Adrenal gland (tissue), 12 donors: ENCODE results near the gene ANKZF1. TPM values are rescaled to one million over a fixed set of nuclear protein-coding genes. Genes with fewer than 3 reads are reported as not detected.
A peak's percentile ranks its signal among the peaks of the same experiment; 100 is the strongest.

Source experiments
- DNase-seq, 7 donors: peaks; one replicate each; pipeline ENCODE4 v3.0.0-alpha.2; 2019 to 2020
- H3K27ac ChIP-seq, 5 donors: fragments of 200-600 bp; sonication (generic) in 4 of 5; 1 replicate in 3 of 5; 2 replicates in 2 of 5; pipeline versions ENCODE4 v1.5.1 to v1.8.0; 2016 to 2020; ENCODE audit warnings: mild to moderate bottlenecking in 1 of 5
- H3K27me3 ChIP-seq: fragments of 200-600 bp; 2 replicates; pipeline ENCODE4 v1.8.0; 2021
- H3K36me3 ChIP-seq, 2 donors: fragments of 200-600 bp; replicated peaks in 1 of 2; 1 replicate in 1 of 2; 2 replicates in 1 of 2; pipeline versions ENCODE4 v1.5.1 to v1.8.0; 2018 to 2022
- H3K4me1 ChIP-seq, 2 donors: fragments of 200-600 bp; replicated peaks in 1 of 2; 1 replicate in 1 of 2; 2 replicates in 1 of 2; pipeline versions ENCODE4 v1.5.1 to v1.8.0; 2018 to 2021
- H3K4me3 ChIP-seq, 4 donors: fragments of 200-600 bp; sonication (generic) in 3 of 4; one replicate each; pipeline ENCODE4 v1.5.1; 2016 to 2018
- H3K9me3 ChIP-seq, 3 donors: fragments of 200-600 bp; sonication (generic) in 1 of 3; replicated peaks in 1 of 3; 1 replicate in 2 of 3; 2 replicates in 1 of 3; pipeline versions ENCODE4 v1.5.1 to v1.8.0; 2016 to 2021
- POLR2A ChIP-seq, 2 donors: fragments of 450-650 bp; IDR thresholded peaks; one replicate each; pipeline ENCODE4 v1.6.1; 2017; ENCODE audit warnings: antibody characterized with exemption in 2 of 2, mild to moderate bottlenecking in 2 of 2, moderate library complexity in 1 of 2
- WGBS, 4 donors: extraction: QIAGEN DNeasy Blood & Tissue Kit in 2 of 4; methylation state at CpG; one replicate each; pipeline versions ENCODE4 v1.1.5 to v1.1.7; 2013 to 2017; 5-methylcytosine and 5-hydroxymethylcytosine counted together
- intact Hi-C, 2 donors: fragments of 100-400 bp; cut with DNase I; formaldehyde crosslinking; loops; one replicate each; pipeline versions ENCODE4 v1.14.1 to v1.15.0; 2022 to 2023
- polyA plus RNA-seq, 3 donors: library from polyadenylated mRNA; stranded (reverse); fragments of 200-250 nt in 2 of 3; fragments of 350-450 nt in 1 of 3; fragmentation: Illumina TruSeq in 1 of 3; extraction: RNeasy Lipid Tissue Mini Kit (QIAGEN cat#74804) in 1 of 3; gene quantifications; one replicate each; pipeline ENCODE4 v1.2.3, GENCODE V29; 2013 to 2014
- total RNA-seq, 9 donors: library from RNA; depleted of rRNA in 4 of 9; stranded (reverse); fragments of >200 nt in 4 of 9; fragments of 120-200 nt in 1 of 9; fragmentation: NEBNext Ultra II Directional in 1 of 9; extraction: Animal tissue kit (Norgen Biotek cat#: 25700) in 1 of 9; gene quantifications; one replicate each; pipeline versions ENCODE4 v1.1.0 to v1.2.4, GENCODE V29; 2013 to 2023
- TF ChIP-seq, protein P1 (sequence below), 6 experiments: fragments of 450-650 bp in 4 of 6; fragments of 200-600 bp in 2 of 6; sonication (generic) in 1 of 6; IDR thresholded peaks; 1 replicate in 5 of 6; 2 replicates in 1 of 6; pipeline versions ENCODE4 v1.5.1 to v1.8.0; 2016 to 2021; ENCODE audit warnings: antibody characterized with exemption in 6 of 6, mild to moderate bottlenecking in 2 of 6, moderate library complexity in 1 of 6
- donor health status: healthy with polysubstance abuse.
- donor health status: Bipolar disorder and iron deficiency.
- donor health status: DM: yes; HTN: yes; CAD: no.
- donor health status: DM: no; HTN: no; CAD: no.
- donor health status: DM: no; HTN: no; CAD: no.
- donor health status: DM: yes; HTN: yes; CAD: no.

The ANKZF1 gene
- total and polyA plus RNA-seq, 12 donors: 11.5 to 93.1 (median 37.6) TPM

DNA sequence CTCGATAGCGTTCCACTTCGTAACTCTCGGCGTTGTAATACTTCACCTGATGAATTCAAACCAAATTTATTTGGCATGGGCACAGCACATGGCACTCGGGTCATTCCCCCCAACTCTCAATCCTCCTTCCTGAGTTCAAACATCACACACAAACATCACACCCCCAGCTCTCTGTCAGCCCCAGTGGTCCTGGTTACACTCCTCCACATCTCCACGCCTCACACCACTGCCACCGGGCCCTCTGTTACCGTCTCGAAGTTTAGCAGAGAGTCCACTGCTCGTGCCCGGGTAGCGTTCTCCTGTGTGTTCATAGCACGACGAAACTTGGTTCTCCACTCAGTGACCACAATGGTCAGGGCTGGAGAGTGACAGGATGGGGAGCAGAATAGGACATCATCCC is 15.5 kb upstream of the ANKZF1 start:
- intact Hi-C loops: loop anchor here (5.0 to 10.0 kb wide), 2 partner anchors 42 to 49 kb away; partner anchors contain the start of genes NHEJ1 (in 1 of the 2) and SLC23A3 (in 1 of the 2)
- no peak for DNase-seq
- TF ChIP-seq POLR2A (IDR thresholded peaks at IDR 0.05): no peak
- TF ChIP-seq, protein P1, sequence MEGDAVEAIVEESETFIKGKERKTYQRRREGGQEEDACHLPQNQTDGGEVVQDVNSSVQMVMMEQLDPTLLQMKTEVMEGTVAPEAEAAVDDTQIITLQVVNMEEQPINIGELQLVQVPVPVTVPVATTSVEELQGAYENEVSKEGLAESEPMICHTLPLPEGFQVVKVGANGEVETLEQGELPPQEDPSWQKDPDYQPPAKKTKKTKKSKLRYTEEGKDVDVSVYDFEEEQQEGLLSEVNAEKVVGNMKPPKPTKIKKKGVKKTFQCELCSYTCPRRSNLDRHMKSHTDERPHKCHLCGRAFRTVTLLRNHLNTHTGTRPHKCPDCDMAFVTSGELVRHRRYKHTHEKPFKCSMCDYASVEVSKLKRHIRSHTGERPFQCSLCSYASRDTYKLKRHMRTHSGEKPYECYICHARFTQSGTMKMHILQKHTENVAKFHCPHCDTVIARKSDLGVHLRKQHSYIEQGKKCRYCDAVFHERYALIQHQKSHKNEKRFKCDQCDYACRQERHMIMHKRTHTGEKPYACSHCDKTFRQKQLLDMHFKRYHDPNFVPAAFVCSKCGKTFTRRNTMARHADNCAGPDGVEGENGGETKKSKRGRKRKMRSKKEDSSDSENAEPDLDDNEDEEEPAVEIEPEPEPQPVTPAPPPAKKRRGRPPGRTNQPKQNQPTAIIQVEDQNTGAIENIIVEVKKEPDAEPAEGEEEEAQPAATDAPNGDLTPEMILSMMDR (IDR thresholded peaks at IDR 0.05): no peak
- H3K36me3 ChIP-seq: peaks cover 0 to 52% of the 10 kb centered on the region in 2 donors
- WGBS, 4 donors: 92 to 96% (median 94%) methylated on average over 15 of the region's 15 CpGs
- H3K4me1 ChIP-seq: peaks cover 17 to 24% of the 10 kb centered on the region in 2 donors
- H3K27ac ChIP-seq: no peak overlapping the region
- H3K4me3 ChIP-seq: no peak overlapping the region
- H3K9me3 ChIP-seq: no peaks in the 10 kb centered on the region
- H3K27me3 ChIP-seq: no peaks in the 10 kb centered on the region

DNA sequence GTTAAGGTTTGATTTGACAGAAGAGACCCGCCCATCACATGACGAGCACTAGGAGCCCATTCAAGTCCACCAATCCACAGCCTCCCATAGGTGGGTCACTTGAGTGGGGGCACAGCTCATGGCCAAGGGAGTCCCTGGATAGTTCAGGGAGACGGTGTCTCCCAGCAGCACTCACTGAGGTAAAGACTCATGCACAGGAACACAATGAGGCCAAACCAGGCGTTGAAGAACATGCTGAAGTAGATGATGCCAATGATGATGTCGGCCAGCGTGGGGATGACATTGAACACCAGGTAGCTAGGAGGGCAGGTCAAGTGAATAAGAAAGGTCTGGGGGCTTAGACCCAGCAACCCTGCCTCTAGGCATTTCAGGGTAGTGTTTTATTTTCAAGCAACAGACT is 14.8 kb upstream of the ANKZF1 start:
- TF ChIP-seq POLR2A (IDR thresholded peaks at IDR 0.05): no peak
- TF ChIP-seq, protein P1 (IDR thresholded peaks at IDR 0.05): no peak
- peaks cover 23 to 30% of the 10 kb centered on the region in 2 donors for H3K4me1 ChIP-seq
- peaks cover 0 to 50% of the 10 kb centered on the region in 2 donors for H3K36me3 ChIP-seq
- H3K4me3 ChIP-seq: no peak overlapping the region
- no peaks in the 10 kb centered on the region for H3K9me3 ChIP-seq
- no peak overlapping the region for H3K27ac ChIP-seq
- H3K27me3 ChIP-seq: no peaks in the 10 kb centered on the region
- WGBS, 4 donors: 91 to 96% (median 92%) methylated on average over 6 of the region's 6 CpGs
- no peak for DNase-seq
- intact Hi-C loops: loop anchor here (5.0 to 10.0 kb wide), 2 partner anchors 42 to 50 kb away; partner anchors contain the start of genes NHEJ1 (in 1 of the 2) and SLC23A3 (in 1 of the 2)

DNA sequence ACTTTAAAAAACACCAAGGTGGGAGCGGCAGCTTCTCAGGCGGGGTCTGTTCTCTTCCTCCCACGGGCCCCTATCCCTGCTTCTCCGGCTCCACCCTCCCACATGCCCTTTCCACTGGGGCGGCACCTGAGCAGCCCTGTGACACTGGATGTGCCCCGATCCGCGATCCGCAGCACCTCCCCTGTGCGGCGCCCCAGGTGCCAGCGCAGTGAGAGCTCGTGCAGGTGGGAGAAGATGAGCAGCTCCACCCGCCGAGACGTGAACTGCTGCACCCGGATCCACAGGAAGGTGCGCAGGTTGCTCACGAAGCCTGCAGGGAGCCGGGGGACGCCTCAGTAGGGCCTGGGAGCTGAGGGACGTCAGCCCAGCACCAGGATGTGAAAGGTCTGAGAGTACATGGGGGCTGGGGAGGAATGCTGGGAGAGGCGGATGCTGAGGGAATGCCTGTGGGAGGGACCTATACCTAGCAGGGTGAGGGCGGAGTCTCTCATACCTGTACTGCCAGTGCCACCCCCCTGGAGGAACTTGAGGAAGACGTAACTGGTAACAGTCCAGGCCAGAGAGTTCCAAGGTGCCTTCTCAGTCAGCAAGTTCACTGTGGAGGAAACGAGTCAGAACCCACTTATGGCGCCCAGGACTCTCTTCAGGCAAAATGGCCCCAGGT is 13.6 kb upstream of the ANKZF1 start:
- Histone ChIP-seq H3K27ac (peak overlapping the region in 1 of 5 donors; percentile 8), H3K27me3 (no peaks in the 10 kb centered on the region), H3K9me3 (no peaks in the 10 kb centered on the region), H3K4me1 (peaks cover 23 to 30% of the 10 kb centered on the region in 2 donors), H3K4me3 (no peak overlapping the region), H3K36me3 (peaks cover 0 to 52% of the 10 kb centered on the region in 2 donors)
- intact Hi-C loops: loop anchor here in 1 of 2 donors (10.0 kb wide), 1 partner anchor 51 kb away; the partner anchor contains the start of gene NHEJ1
- no peak for TF ChIP-seq POLR2A (IDR thresholded peaks at IDR 0.05)
- TF ChIP-seq, protein P1 (IDR thresholded peaks at IDR 0.05): no peak
- no peak for DNase-seq
- whole genome bisulfite sequencing, 4 donors: 90 to 94% (median 93%) methylated on average over 20 to 27 of the region's 27 CpGs

DNA sequence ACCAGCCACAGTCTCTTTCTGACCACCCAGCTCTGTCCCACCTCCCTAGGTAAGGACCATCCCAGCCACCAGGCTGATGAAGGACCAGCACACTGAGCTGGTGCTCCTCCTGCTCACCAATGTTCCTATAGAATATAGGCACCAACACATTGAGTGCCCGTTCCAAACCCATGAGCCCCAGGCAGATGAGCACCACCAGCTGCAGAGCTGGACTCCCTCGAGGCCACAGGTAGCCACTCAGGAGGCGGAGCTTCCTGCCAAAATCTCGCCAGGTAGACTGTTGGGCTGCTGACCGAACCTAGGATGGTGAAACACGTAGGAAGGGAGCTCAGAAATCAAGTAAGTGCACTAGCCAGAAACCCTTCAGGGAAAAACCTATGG is 13.1 kb upstream of the ANKZF1 start:
- Histone ChIP-seq H3K36me3 (peaks cover 0 to 57% of the 10 kb centered on the region in 2 donors), H3K27ac (peak overlapping the region in 2 of 5 donors; percentile 8 to 97), H3K4me3 (no peak overlapping the region), H3K9me3 (no peaks in the 10 kb centered on the region), H3K4me1 (peaks cover 23 to 30% of the 10 kb centered on the region in 2 donors), H3K27me3 (no peaks in the 10 kb centered on the region)
- TF ChIP-seq, protein P1 (IDR thresholded peaks at IDR 0.05): no peak
- TF ChIP-seq POLR2A (IDR thresholded peaks at IDR 0.05): no peak
- intact Hi-C loops: loop anchor here in 1 of 2 donors (10.0 kb wide), 1 partner anchor 52 kb away; the partner anchor contains the start of gene NHEJ1
- no peak for DNase-seq
- WGBS, 4 donors: 83 to 92% (median 90%) methylated on average over 2 to 6 of the region's 6 CpGs
